DMS114 treated with DMSO at 0.1 percent for 48 hours (cell line): ENCODE results near the gene IFNK.
A peak's percentile ranks its signal among the peaks of the same experiment; 100 is the strongest.

ENCODE experiments used
- DNase-seq: peaks from one replicate; lab custom pipeline; 2025; ENCODE audit not compliant: unreplicated experiment; lab: John Stamatoyannopoulos, UW

Gene IFNK

GRCh38 chr9:27572566-27572917 is 48.5 kb downstream of the IFNK start:
- no peak for DNase-seq

- DNase-seq = no peak
Observed at GRCh38 chr9:27572918-27573633, 49.0 kb downstream of the IFNK start, which contains the start of gene C9orf72. Gene C9orf72 (minus strand): TSS chr9:27573481. CDS start chr9:27567120, 6,361 bp downstream.

GRCh38 chr9:27573634-27574590 is 49.8 kb downstream of the IFNK start:
- DNase-seq = peak; percentile 90
